HG03469 (cell line): ENCODE measurements around the gene SFT2D3.

Experiments
- ATAC-seq: cut with Tn5 transposase; IDR thresholded peaks from one replicate; pipeline ENCODE4 v1.9.1; 2021; ENCODE audit warnings: mild to moderate bottlenecking, moderate library complexity, moderate number of reproducible peaks; ENCODE audit not compliant: unreplicated experiment

The SFT2D3 gene

GRCh38 chr2:127737892-127738291 is 36.6 kb downstream of the SFT2D3 start:
- no peak for ATAC-seq

- ATAC-seq: no peak
Observed at GRCh38 chr2:127739800-127740199, 38.5 kb downstream of the SFT2D3 start.

- ATAC-seq: no peak
Observed at GRCh38 chr2:127740665-127741288, 39.5 kb downstream of the SFT2D3 start.

DNA sequence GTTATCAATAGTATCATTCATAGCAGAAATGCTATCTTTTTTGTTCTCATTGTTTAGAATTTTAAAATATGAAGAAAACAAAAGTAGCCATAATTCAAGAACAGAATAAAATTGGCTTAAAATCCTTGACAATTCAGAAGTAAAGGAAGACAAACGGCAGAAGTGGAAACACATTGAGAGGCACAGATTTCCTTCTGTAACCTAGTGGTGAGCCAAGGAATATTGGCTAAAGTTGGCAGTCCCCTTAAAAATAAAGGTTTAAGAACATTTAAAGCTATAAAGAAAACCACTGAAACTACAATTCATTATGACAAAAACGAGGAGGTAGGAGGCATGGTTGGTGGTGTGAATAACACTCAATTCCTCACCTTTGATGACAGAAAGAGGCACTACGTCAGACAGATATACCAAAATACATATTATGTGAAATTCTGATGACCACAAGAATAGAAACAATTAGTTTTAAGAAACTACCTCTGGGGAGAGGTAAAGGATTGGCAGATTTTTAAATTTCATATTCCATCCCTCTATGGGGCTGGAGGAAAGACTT is 42.3 kb downstream of the SFT2D3 start:
- no peak for ATAC-seq

GRCh38 chr2:127747621-127748020 is 46.3 kb downstream of the SFT2D3 start:
- ATAC-seq: no peak

DNA sequence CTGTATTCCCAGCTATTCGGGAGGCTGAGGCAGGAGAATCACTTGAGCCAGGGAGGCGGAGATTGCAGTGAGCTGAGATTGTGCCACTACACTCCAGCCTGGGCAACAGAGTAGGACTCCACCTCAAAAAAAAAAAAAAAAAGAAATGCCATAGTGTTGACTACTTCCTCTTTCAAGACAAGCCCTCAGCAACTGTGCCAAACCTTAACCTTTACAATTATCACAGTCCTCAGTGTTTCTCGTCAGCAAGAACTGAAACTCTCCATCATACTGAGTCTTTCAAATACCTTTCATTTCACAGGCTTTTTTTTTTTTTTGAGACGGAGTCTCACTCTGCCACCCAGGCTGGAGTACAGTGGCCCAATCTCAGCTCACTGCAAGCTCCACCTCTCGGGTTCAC is 48.2 kb downstream of the SFT2D3 start:
- ATAC-seq: peak; percentile 97

- no peak for ATAC-seq
Observed at GRCh38 chr2:127753374-127753773, 52.1 kb downstream of the SFT2D3 start.

- no peak for ATAC-seq
Observed at GRCh38 chr2:127754186-127754585, 52.9 kb downstream of the SFT2D3 start.
